ENCODE measurements around the gene RFTN2.

RFTN2 gene

DNA sequence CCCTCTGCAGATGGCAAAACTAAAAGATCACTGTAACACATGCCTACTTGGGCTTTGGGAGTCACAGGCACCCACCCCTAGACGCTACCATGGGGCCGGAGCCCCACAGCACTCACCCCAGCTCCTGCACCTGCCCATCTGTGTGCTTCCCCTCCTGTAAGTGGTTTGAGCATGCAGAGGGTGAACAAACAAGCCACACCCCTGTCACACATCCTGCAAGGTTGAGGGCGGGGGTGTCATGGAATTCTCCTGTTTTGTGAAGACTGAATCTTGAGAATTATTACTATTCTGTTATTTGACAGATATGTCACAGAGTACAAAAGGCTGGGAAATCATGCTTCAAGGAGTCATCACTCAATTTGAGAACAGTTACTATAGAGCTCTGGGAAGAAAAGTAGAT lies 60.9 kb downstream of the RFTN2 start:
- H3K27ac ChIP-seq (replicated peaks), result no peak overlapping the region
- no peak for DNase-seq (ENCODE audit: low read depth in 1 of 2, low spot score in 1 of 2)
- H3K4me3 ChIP-seq (replicated peaks; ENCODE audit: insufficient read depth, low read length), result no peak overlapping the region
- TF ChIP-seq, protein P1, sequence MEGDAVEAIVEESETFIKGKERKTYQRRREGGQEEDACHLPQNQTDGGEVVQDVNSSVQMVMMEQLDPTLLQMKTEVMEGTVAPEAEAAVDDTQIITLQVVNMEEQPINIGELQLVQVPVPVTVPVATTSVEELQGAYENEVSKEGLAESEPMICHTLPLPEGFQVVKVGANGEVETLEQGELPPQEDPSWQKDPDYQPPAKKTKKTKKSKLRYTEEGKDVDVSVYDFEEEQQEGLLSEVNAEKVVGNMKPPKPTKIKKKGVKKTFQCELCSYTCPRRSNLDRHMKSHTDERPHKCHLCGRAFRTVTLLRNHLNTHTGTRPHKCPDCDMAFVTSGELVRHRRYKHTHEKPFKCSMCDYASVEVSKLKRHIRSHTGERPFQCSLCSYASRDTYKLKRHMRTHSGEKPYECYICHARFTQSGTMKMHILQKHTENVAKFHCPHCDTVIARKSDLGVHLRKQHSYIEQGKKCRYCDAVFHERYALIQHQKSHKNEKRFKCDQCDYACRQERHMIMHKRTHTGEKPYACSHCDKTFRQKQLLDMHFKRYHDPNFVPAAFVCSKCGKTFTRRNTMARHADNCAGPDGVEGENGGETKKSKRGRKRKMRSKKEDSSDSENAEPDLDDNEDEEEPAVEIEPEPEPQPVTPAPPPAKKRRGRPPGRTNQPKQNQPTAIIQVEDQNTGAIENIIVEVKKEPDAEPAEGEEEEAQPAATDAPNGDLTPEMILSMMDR (IDR thresholded peaks at IDR 0.05; ENCODE audit: insufficient read depth, low read length), result no peak
- TF ChIP-seq POLR2AphosphoS5 (IDR thresholded peaks at IDR 0.05; ENCODE audit: low read depth) (no peak), SPI1 (IDR thresholded peaks at IDR 0.05; ENCODE audit: borderline replicate concordance, low read depth) (no peak), GABPA (IDR thresholded peaks at IDR 0.05; ENCODE audit: low read depth) (no peak)
- TF ChIP-seq, protein P2, sequence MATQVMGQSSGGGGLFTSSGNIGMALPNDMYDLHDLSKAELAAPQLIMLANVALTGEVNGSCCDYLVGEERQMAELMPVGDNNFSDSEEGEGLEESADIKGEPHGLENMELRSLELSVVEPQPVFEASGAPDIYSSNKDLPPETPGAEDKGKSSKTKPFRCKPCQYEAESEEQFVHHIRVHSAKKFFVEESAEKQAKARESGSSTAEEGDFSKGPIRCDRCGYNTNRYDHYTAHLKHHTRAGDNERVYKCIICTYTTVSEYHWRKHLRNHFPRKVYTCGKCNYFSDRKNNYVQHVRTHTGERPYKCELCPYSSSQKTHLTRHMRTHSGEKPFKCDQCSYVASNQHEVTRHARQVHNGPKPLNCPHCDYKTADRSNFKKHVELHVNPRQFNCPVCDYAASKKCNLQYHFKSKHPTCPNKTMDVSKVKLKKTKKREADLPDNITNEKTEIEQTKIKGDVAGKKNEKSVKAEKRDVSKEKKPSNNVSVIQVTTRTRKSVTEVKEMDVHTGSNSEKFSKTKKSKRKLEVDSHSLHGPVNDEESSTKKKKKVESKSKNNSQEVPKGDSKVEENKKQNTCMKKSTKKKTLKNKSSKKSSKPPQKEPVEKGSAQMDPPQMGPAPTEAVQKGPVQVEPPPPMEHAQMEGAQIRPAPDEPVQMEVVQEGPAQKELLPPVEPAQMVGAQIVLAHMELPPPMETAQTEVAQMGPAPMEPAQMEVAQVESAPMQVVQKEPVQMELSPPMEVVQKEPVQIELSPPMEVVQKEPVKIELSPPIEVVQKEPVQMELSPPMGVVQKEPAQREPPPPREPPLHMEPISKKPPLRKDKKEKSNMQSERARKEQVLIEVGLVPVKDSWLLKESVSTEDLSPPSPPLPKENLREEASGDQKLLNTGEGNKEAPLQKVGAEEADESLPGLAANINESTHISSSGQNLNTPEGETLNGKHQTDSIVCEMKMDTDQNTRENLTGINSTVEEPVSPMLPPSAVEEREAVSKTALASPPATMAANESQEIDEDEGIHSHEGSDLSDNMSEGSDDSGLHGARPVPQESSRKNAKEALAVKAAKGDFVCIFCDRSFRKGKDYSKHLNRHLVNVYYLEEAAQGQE (IDR thresholded peaks at IDR 0.05; ENCODE audit: insufficient replicate concordance, low read depth), result no peak
- no peaks in the 10 kb centered on the region for H3K27me3 ChIP-seq (ENCODE audit: insufficient read depth, poor library complexity, severe bottlenecking)

DNA sequence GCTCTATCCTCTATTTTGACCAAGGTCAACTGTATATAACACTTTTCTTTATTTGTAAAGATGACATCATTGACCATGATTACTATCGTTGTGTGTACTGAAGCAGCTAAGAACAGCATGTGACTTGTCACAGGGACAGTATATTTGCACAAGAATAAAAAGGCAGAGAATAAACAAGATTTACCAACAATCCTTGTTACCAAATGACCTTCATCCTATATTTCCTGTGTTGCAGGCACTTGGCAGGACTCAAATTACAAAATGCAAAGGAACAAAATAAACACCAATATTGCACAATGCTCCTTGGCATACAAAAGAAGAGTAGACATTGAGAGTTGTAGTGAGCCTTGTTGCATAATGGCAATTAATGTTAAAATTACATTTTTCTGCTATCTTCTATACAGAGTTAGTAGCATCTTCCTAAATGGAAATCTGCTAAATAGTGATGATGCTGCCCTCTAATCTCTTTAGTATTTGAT lies 61.8 kb downstream of the RFTN2 start:
- Histone ChIP-seq H3K27me3 (ENCODE audit: insufficient read depth, poor library complexity, severe bottlenecking) (no peaks in the 10 kb centered on the region), H3K27ac (replicated peaks) (no peak overlapping the region), H3K4me3 (replicated peaks; ENCODE audit: insufficient read depth, low read length) (no peak overlapping the region)
- TF ChIP-seq POLR2AphosphoS5 (IDR thresholded peaks at IDR 0.05; ENCODE audit: low read depth), result no peak
- no peak for TF ChIP-seq GABPA (IDR thresholded peaks at IDR 0.05; ENCODE audit: low read depth)
- TF ChIP-seq SPI1 (IDR thresholded peaks at IDR 0.05; ENCODE audit: borderline replicate concordance, low read depth), result no peak
- TF ChIP-seq, protein P1 (IDR thresholded peaks at IDR 0.05; ENCODE audit: insufficient read depth, low read length), result no peak
- TF ChIP-seq, protein P2 (IDR thresholded peaks at IDR 0.05; ENCODE audit: insufficient replicate concordance, low read depth), result no peak
- DNase-seq (ENCODE audit: low read depth in 1 of 2, low spot score in 1 of 2), result no peak

DNA sequence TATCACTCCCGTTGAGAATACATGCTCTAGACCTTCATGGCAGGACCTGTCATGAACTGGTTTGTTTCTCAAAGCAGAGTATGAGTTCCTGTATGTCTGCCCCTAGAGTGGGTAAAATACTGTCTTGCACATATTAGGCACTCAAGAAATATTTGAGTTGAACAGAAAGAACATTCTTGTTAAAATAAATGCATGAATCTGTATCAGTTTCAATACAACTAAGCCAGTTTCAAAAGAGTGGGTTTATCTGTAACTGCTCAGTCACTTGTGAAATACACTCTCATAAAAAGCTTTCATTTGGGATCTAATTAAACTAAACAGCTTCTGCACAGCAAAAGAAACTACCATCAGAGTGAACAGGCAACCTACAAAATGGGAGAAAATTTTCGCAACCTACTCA lies 69.2 kb downstream of the RFTN2 start:
- no peak for DNase-seq (ENCODE audit: low read depth in 1 of 2, low spot score in 1 of 2)
- TF ChIP-seq, protein P1 (IDR thresholded peaks at IDR 0.05; ENCODE audit: insufficient read depth, low read length), result no peak
- TF ChIP-seq GABPA (IDR thresholded peaks at IDR 0.05; ENCODE audit: low read depth) (no peak), SPI1 (IDR thresholded peaks at IDR 0.05; ENCODE audit: borderline replicate concordance, low read depth) (no peak)
- no peaks in the 10 kb centered on the region for H3K27me3 ChIP-seq (ENCODE audit: insufficient read depth, poor library complexity, severe bottlenecking)
- no peak overlapping the region for H3K27ac ChIP-seq (replicated peaks)
- H3K4me3 ChIP-seq (replicated peaks; ENCODE audit: insufficient read depth, low read length), result no peak overlapping the region
